Measurements from ENCODE around the gene SEC61A2. TPM values are rescaled to one million over a fixed set of nuclear protein-coding genes. Genes with fewer than 3 reads are reported as not detected.

Gene SEC61A2
- total RNA-seq, 1 experiment from 2014 or later, result 5.6 TPM

- DNase-seq (ENCODE audit: low read depth, low spot score), result no peak
- in situ Hi-C loops (cut with HindIII; ENCODE audit: low pct_unique_long_range_greater_than_20kb, low sequenced_read_pairs), result no loop called here
Measured at GRCh38 chr10:12188656-12189055, 59.2 kb downstream of the SEC61A2 start.

- in situ Hi-C loops (cut with HindIII; ENCODE audit: low pct_unique_long_range_greater_than_20kb, low sequenced_read_pairs), result no loop called here
- DNase-seq (ENCODE audit: low read depth, low spot score), result no peak
Measured at GRCh38 chr10:12189426-12189825, 59.9 kb downstream of the SEC61A2 start.

GRCh38 chr10:12191715-12192114 lies 62.2 kb downstream of the SEC61A2 start:
- in situ Hi-C loops (cut with HindIII; ENCODE audit: low pct_unique_long_range_greater_than_20kb, low sequenced_read_pairs), result no loop called here
- no peak for DNase-seq (ENCODE audit: low read depth, low spot score)

- DNase-seq (ENCODE audit: low read depth, low spot score), result no peak
- in situ Hi-C loops (cut with HindIII; ENCODE audit: low pct_unique_long_range_greater_than_20kb, low sequenced_read_pairs), result no loop called here
Measured at GRCh38 chr10:12193193-12193592, 63.7 kb downstream of the SEC61A2 start.

GRCh38 chr10:12194752-12195271 lies 65.3 kb downstream of the SEC61A2 start:
- in situ Hi-C loops (cut with HindIII; ENCODE audit: low pct_unique_long_range_greater_than_20kb, low sequenced_read_pairs), result no loop called here
- peak; percentile 1 for DNase-seq (ENCODE audit: low read depth, low spot score)

GRCh38 chr10:12195281-12195602 lies 65.8 kb downstream of the SEC61A2 start:
- in situ Hi-C loops (cut with HindIII; ENCODE audit: low pct_unique_long_range_greater_than_20kb, low sequenced_read_pairs), result no loop called here

GRCh38 chr10:12195603-12196506 lies 66.4 kb downstream of the SEC61A2 start, which contains the start of the genes CDC123 and NUDT5:
Gene CDC123, plus strand, starts transcription at chr10:12196188. Its CDS starts 58 bp downstream, at chr10:12196246.
Gene NUDT5, minus strand, starts transcription at chr10:12195891. Its CDS starts 9,600 bp downstream, at chr10:12186291.
- DNase-seq (ENCODE audit: low read depth, low spot score), result peak; percentile 84
- in situ Hi-C loops (cut with HindIII; ENCODE audit: low pct_unique_long_range_greater_than_20kb, low sequenced_read_pairs), result no loop called here

More at GRCh38 chr10:12195281-12195602, 65.8 kb downstream of the SEC61A2 start:
- no peak for DNase-seq (ENCODE audit: low read depth, low spot score)

GRCh38 chr10:12196531-12197211 lies 67.2 kb downstream of the SEC61A2 start:
- no peak for DNase-seq (ENCODE audit: low read depth, low spot score)
- in situ Hi-C loops (cut with HindIII; ENCODE audit: low pct_unique_long_range_greater_than_20kb, low sequenced_read_pairs), result no loop called here

GRCh38 chr10:12198156-12198555 lies 68.7 kb downstream of the SEC61A2 start:
- no peak for DNase-seq (ENCODE audit: low read depth, low spot score)
- in situ Hi-C loops (cut with HindIII; ENCODE audit: low pct_unique_long_range_greater_than_20kb, low sequenced_read_pairs), result no loop called here

GRCh38 chr10:12200850-12201249 lies 71.4 kb downstream of the SEC61A2 start:
- in situ Hi-C loops (cut with HindIII; ENCODE audit: low pct_unique_long_range_greater_than_20kb, low sequenced_read_pairs), result no loop called here
- DNase-seq (ENCODE audit: low read depth, low spot score), result no peak

- in situ Hi-C loops (cut with HindIII; ENCODE audit: low pct_unique_long_range_greater_than_20kb, low sequenced_read_pairs), result no loop called here
- no peak for DNase-seq (ENCODE audit: low read depth, low spot score)
Measured at GRCh38 chr10:12201543-12201942, 72.1 kb downstream of the SEC61A2 start.

- in situ Hi-C loops (cut with HindIII; ENCODE audit: low pct_unique_long_range_greater_than_20kb, low sequenced_read_pairs), result no loop called here
- no peak for DNase-seq (ENCODE audit: low read depth, low spot score)
Measured at GRCh38 chr10:12202226-12202625, 72.7 kb downstream of the SEC61A2 start.

- no peak for DNase-seq (ENCODE audit: low read depth, low spot score)
- in situ Hi-C loops (cut with HindIII; ENCODE audit: low pct_unique_long_range_greater_than_20kb, low sequenced_read_pairs), result no loop called here
Measured at GRCh38 chr10:12205082-12205481, 75.6 kb downstream of the SEC61A2 start.

- DNase-seq (ENCODE audit: low read depth, low spot score), result no peak
- in situ Hi-C loops (cut with HindIII; ENCODE audit: low pct_unique_long_range_greater_than_20kb, low sequenced_read_pairs), result no loop called here
Measured at GRCh38 chr10:12207114-12207513, 77.6 kb downstream of the SEC61A2 start.

- no peak for DNase-seq (ENCODE audit: low read depth, low spot score)
- in situ Hi-C loops (cut with HindIII; ENCODE audit: low pct_unique_long_range_greater_than_20kb, low sequenced_read_pairs), result no loop called here
Measured at GRCh38 chr10:12208460-12208859, 79.0 kb downstream of the SEC61A2 start.

GRCh38 chr10:12212454-12212853 lies 83.0 kb downstream of the SEC61A2 start:
- no peak for DNase-seq (ENCODE audit: low read depth, low spot score)
- in situ Hi-C loops (cut with HindIII; ENCODE audit: low pct_unique_long_range_greater_than_20kb, low sequenced_read_pairs), result no loop called here

- no peak for DNase-seq (ENCODE audit: low read depth, low spot score)
- in situ Hi-C loops (cut with HindIII; ENCODE audit: low pct_unique_long_range_greater_than_20kb, low sequenced_read_pairs), result no loop called here
Measured at GRCh38 chr10:12213621-12214020, 84.1 kb downstream of the SEC61A2 start.

GRCh38 chr10:12214093-12214492 lies 84.6 kb downstream of the SEC61A2 start:
- in situ Hi-C loops (cut with HindIII; ENCODE audit: low pct_unique_long_range_greater_than_20kb, low sequenced_read_pairs), result no loop called here
- DNase-seq (ENCODE audit: low read depth, low spot score), result no peak
